Activated CD8-positive, alpha-beta memory T cell treated with anti-CD3 and anti-CD28 coated beads, Interleukin-2, amount 10 ng/mL, durations not matched to agents 7 days and 5 days (primary cell): Measurements from ENCODE around the gene PGAP2. TPM values are rescaled to one million over a fixed set of nuclear protein-coding genes. Genes with fewer than 3 reads are reported as not detected.

Experiments
- ATAC-seq: fragments of 150-1000 bp; cut with Tn5 transposase; one replicate; pipeline ENCODE4 v1.10.0; 2021; ENCODE audit warnings: moderate library complexity
- CTCF ChIA-PET: fragments of 350-600 bp; sonication (Branson Sonifier 250); formaldehyde crosslinking; loops from one replicate; lab custom pipeline; 2021; ENCODE audit warnings: antibody characterized with exemption; lab: Charles Lee
- DNase-seq: peaks from one replicate; pipeline ENCODE4 v3.0.0-alpha.2; 2020
- H3K27ac Mint-ChIP-seq: one replicate; pipeline ENCODE4 v1.8.0; 2021; ENCODE audit warnings: mild to moderate bottlenecking, mixed read lengths
- H3K27me3 Mint-ChIP-seq: one replicate; pipeline ENCODE4 v1.8.0; 2021; ENCODE audit warnings: mixed read lengths
- H3K36me3 Mint-ChIP-seq: one replicate; pipeline ENCODE4 v1.8.0; 2021; ENCODE audit warnings: mild to moderate bottlenecking, mixed read lengths
- H3K4me1 Mint-ChIP-seq: one replicate; pipeline ENCODE4 v1.8.0; 2021; ENCODE audit warnings: mixed read lengths
- H3K4me3 Mint-ChIP-seq: one replicate; pipeline ENCODE4 v1.8.0; 2021; ENCODE audit warnings: mild to moderate bottlenecking, moderate library complexity, mixed read lengths
- H3K9me3 Mint-ChIP-seq: one replicate; pipeline ENCODE4 v1.8.0; 2022; ENCODE audit warnings: low read depth, mixed read lengths
- total RNA-seq, 2 experiments: library from RNA; stranded (reverse); gene quantifications; one replicate each; pipeline ENCODE4 v1.2.3, GENCODE V29; 2021

PGAP2 gene
- total RNA-seq, 2 experiments from 2014 or later, result 22.7 to 23.5 TPM

DNA sequence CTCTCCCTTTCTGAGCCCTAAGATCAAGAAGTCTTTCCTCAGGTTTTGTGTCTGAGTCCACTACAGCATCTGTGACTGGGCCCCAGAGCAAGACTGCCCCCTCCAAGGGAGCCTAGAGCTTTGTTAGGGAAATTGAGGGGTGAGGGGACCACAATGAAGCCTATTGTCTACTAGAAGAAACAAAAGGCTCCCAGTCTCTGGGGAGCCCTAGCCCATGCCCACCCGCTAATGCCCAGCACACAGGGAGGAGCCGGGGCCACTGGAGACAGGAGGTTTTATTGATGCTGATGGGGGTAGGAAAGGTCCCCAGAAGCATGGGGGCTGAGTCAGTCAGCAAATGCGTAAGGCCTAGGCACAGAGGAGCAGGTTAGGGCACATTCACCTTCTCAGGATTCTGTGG, 18.4 kb downstream of the PGAP2 start:
- H3K9me3 Mint-ChIP-seq, result no peaks in the 10 kb centered on the region
- no peak overlapping the region for H3K4me3 Mint-ChIP-seq
- H3K36me3 Mint-ChIP-seq, result peaks cover 33% of the 10 kb centered on the region
- no peaks in the 10 kb centered on the region for H3K27me3 Mint-ChIP-seq
- CTCF ChIA-PET, result interaction anchor here (0.7 to 1.1 kb wide), 2 partner anchors 15 to 247 kb away, joined by 5 to 9 read pairs; partner anchors contain the start of gene RHOG
- ATAC-seq (no peak), DNase-seq (no peak)
- H3K27ac Mint-ChIP-seq, result no peak overlapping the region
- peaks cover 32% of the 10 kb centered on the region for H3K4me1 Mint-ChIP-seq

GRCh38 chr11:3827434-3828186, 19.2 kb downstream of the PGAP2 start:
- peaks cover 35% of the 10 kb centered on the region for H3K36me3 Mint-ChIP-seq
- H3K27ac Mint-ChIP-seq, result no peak overlapping the region
- no peaks in the 10 kb centered on the region for H3K9me3 Mint-ChIP-seq
- ATAC-seq (no peak), DNase-seq (no peak)
- H3K4me3 Mint-ChIP-seq, result no peak overlapping the region
- no peaks in the 10 kb centered on the region for H3K27me3 Mint-ChIP-seq
- H3K4me1 Mint-ChIP-seq, result peaks cover 41% of the 10 kb centered on the region
- CTCF ChIA-PET, result no interaction called here

DNA sequence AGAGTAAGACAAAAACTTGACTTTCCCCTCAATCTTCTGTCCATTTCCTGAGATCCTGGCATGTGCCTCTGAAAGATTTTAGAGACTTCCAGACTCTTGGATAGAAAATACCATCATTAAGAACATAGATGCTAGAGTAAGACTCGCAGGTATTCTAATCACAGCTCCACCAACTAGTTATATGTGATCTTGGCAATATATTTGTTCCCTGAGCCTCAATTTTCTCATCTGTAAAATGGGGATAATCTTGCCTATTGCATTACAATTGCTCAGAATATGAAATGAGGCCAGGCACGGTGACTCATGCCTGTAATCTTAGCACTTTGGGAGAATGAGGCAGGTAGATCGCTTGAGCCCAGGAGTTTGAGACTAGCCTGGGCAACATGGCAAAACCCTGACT, 21.7 kb downstream of the PGAP2 start:
- Mint-ChIP-seq H3K4me1 (peaks cover 58% of the 10 kb centered on the region), H3K4me3 (no peak overlapping the region), H3K27me3 (no peaks in the 10 kb centered on the region), H3K9me3 (no peaks in the 10 kb centered on the region), H3K36me3 (peaks cover 52% of the 10 kb centered on the region), H3K27ac (no peak overlapping the region)
- ATAC-seq (no peak), DNase-seq (no peak)
- CTCF ChIA-PET, result interaction anchor here (1.2 to 17.3 kb wide), 2 partner anchors 12 to 22 kb away, joined by 4 to 311 read pairs; partner anchors contain the start of gene STIM1

GRCh38 chr11:3830730-3831129, 22.4 kb downstream of the PGAP2 start:
- H3K4me1 Mint-ChIP-seq, result peaks cover 58% of the 10 kb centered on the region
- no peaks in the 10 kb centered on the region for H3K9me3 Mint-ChIP-seq
- CTCF ChIA-PET, result interaction anchor here (1.1 to 17.3 kb wide), 4 partner anchors 11 to 242 kb away, joined by 3 to 311 read pairs (median 7); partner anchors contain the start of gene STIM1
- DNase-seq (no peak), ATAC-seq (no peak)
- H3K27ac Mint-ChIP-seq, result peak overlapping the region; percentile 79
- H3K4me3 Mint-ChIP-seq, result no peak overlapping the region
- H3K36me3 Mint-ChIP-seq, result peaks cover 58% of the 10 kb centered on the region
- no peaks in the 10 kb centered on the region for H3K27me3 Mint-ChIP-seq

DNA sequence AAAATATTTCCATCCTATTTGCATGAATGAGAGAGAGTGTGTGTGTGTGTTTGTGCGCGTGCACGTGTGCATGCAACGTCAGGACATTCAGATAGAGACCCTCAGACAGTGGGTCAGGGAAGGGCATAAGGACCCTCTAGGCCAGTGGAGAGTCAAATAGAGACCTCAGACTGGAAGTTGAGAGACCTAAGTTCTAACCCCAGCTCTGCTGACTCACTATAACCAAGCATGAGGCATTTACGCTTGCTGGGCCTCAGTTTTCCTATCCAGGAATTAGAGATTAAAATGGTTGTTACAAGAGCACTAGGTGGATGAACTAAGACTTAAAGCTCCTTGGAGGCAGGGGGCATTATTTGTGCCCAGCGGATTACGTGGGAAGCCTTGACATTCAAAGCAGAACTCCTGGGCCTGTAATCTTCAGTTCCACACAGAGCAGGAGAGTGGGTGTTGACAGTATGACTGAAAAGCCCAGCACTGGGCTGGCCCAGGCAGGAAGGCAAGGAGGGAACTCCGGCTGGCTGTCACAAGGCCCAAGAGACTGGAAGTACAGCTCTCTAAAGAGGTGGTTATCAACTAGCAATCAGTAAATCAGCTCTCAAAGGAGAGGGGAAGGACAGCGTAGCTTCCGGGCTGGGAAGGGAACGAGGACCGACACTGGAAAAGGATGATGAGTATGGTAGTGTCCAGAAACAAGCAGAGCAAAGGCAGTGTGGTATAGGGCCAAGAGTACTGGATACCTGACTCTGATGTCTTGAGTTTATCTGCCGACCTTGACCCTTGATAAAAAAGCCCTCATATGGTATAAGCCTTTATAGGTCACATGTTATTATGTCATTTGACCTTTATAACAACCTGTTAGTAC, 23.2 kb downstream of the PGAP2 start:
- H3K4me1 Mint-ChIP-seq, result peaks cover 59% of the 10 kb centered on the region
- H3K4me3 Mint-ChIP-seq, result no peak overlapping the region
- H3K9me3 Mint-ChIP-seq, result no peaks in the 10 kb centered on the region
- DNase-seq, result no peak
- peaks cover 59% of the 10 kb centered on the region for H3K36me3 Mint-ChIP-seq
- no peaks in the 10 kb centered on the region for H3K27me3 Mint-ChIP-seq
- ATAC-seq, result no peak
- CTCF ChIA-PET, result interaction anchor here (1.1 to 17.3 kb wide), 5 partner anchors 10 to 241 kb away, joined by 3 to 311 read pairs (median 5); partner anchors contain the start of genes PGAP2, RHOG and STIM1
- H3K27ac Mint-ChIP-seq, result peak overlapping the region; percentile 79

- peak overlapping the region; percentile 66 for H3K27ac Mint-ChIP-seq
- H3K4me1 Mint-ChIP-seq, result peaks cover 69% of the 10 kb centered on the region
- H3K27me3 Mint-ChIP-seq, result no peaks in the 10 kb centered on the region
- CTCF ChIA-PET, result interaction anchor here (0.6 to 17.3 kb wide), 4 partner anchors 8 to 19 kb away, joined by 3 to 311 read pairs (median 5); partner anchors contain the start of genes RHOG and STIM1
- H3K9me3 Mint-ChIP-seq, result no peaks in the 10 kb centered on the region
- H3K36me3 Mint-ChIP-seq, result peaks cover 53% of the 10 kb centered on the region
- no peak overlapping the region for H3K4me3 Mint-ChIP-seq
- ATAC-seq, result no peak
- no peak for DNase-seq
Measured at GRCh38 chr11:3832816-3833215, 24.5 kb downstream of the PGAP2 start.

- peaks cover 53% of the 10 kb centered on the region for H3K36me3 Mint-ChIP-seq
- no peak for ATAC-seq
- H3K27ac Mint-ChIP-seq, result peak overlapping the region; percentile 78
- H3K4me1 Mint-ChIP-seq, result peaks cover 75% of the 10 kb centered on the region
- H3K9me3 Mint-ChIP-seq, result no peaks in the 10 kb centered on the region
- H3K27me3 Mint-ChIP-seq, result no peaks in the 10 kb centered on the region
- no peak overlapping the region for H3K4me3 Mint-ChIP-seq
- DNase-seq, result no peak
- CTCF ChIA-PET, result interaction anchor here (0.6 to 17.3 kb wide), 4 partner anchors 8 to 19 kb away, joined by 3 to 311 read pairs (median 5); partner anchors contain the start of genes RHOG and STIM1
Measured at GRCh38 chr11:3833449-3833848, 25.1 kb downstream of the PGAP2 start.

GRCh38 chr11:3834349-3834663, 25.9 kb downstream of the PGAP2 start:
- H3K9me3 Mint-ChIP-seq, result no peaks in the 10 kb centered on the region
- DNase-seq (no peak), ATAC-seq (no peak)
- H3K27me3 Mint-ChIP-seq, result no peaks in the 10 kb centered on the region
- H3K27ac Mint-ChIP-seq, result peak overlapping the region; percentile 78
- H3K4me3 Mint-ChIP-seq, result peak overlapping the region; percentile 58
- peaks cover 83% of the 10 kb centered on the region for H3K4me1 Mint-ChIP-seq
- CTCF ChIA-PET, result interaction anchor here (1.7 to 17.3 kb wide), 2 partner anchors 9 to 18 kb away, joined by 5 to 311 read pairs; partner anchors contain the start of gene STIM1
- peaks cover 60% of the 10 kb centered on the region for H3K36me3 Mint-ChIP-seq

DNA sequence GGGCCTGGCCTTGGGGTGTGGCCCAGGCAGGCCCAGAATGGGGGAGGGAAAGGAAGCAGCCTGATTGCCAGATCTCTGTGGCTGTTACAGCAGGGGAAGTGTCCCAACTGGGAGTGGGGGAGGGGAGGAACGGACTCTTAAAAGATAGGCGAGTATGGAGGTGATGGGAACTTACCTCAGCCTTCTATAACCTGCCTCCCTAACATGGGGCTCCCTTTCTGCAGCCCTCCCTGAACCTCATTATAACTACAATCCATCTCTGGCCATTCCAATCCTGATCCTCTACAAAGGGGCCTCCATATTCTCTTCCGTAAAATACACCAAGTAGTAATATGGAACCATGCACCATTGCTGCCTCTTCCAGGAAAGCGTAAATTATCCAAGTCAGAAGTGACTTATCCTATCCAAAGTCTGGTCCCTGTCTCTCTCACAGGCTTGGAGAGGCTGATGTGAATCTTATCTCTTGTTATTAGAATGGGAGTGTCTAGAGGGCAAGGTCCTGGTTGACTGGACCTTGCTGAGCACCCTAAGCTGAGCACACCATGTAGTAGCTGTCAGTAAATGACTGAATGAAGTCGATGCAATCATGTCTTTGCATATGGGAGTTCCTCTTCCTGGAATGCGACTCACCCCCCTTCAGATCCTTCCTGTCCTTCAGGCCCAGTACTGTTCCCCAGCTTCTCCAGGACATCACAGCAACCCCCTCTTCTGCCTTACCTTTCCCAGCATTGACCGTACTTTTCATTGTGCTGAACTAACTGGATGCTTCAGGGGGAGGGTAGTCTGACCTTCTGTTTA, 26.5 kb downstream of the PGAP2 start:
- Mint-ChIP-seq H3K4me1 (peaks cover 86% of the 10 kb centered on the region), H3K27ac (peak overlapping the region; percentile 78), H3K9me3 (no peaks in the 10 kb centered on the region), H3K36me3 (peaks cover 63% of the 10 kb centered on the region), H3K4me3 (peak overlapping the region; percentile 58), H3K27me3 (no peaks in the 10 kb centered on the region)
- ATAC-seq (no peak), DNase-seq (no peak)
- CTCF ChIA-PET, result interaction anchor here (1.0 to 17.3 kb wide), 7 partner anchors 10 to 238 kb away, joined by 4 to 311 read pairs (median 5); partner anchors contain the start of genes PGAP2 and STIM1

- Mint-ChIP-seq H3K4me3 (peak overlapping the region; percentile 58), H3K27ac (peak overlapping the region; percentile 78), H3K4me1 (peaks cover 83% of the 10 kb centered on the region), H3K9me3 (no peaks in the 10 kb centered on the region), H3K27me3 (no peaks in the 10 kb centered on the region), H3K36me3 (peaks cover 60% of the 10 kb centered on the region)
- CTCF ChIA-PET, result interaction anchor here (0.7 to 17.3 kb wide), 9 partner anchors 11 to 237 kb away, joined by 3 to 311 read pairs (median 5); partner anchors contain the start of genes PGAP2 and STIM1
- ATAC-seq, result no peak
- no peak for DNase-seq
Measured at GRCh38 chr11:3835751-3836150, 27.4 kb downstream of the PGAP2 start.

- CTCF ChIA-PET, result interaction anchor here (1.0 to 17.3 kb wide), 9 partner anchors 12 to 236 kb away, joined by 3 to 311 read pairs (median 9); partner anchors contain the start of genes PGAP2 and STIM1
- peak; percentile 79 for DNase-seq
- no peak for ATAC-seq
- H3K27ac Mint-ChIP-seq, result peak overlapping the region; percentile 89
- no peaks in the 10 kb centered on the region for H3K9me3 Mint-ChIP-seq
- peaks cover 50% of the 10 kb centered on the region for H3K36me3 Mint-ChIP-seq
- no peaks in the 10 kb centered on the region for H3K27me3 Mint-ChIP-seq
- peak overlapping the region; percentile 92 for H3K4me3 Mint-ChIP-seq
- H3K4me1 Mint-ChIP-seq, result peaks cover 76% of the 10 kb centered on the region
Measured at GRCh38 chr11:3836903-3837302, 28.5 kb downstream of the PGAP2 start.

GRCh38 chr11:3837793-3838192, 29.4 kb downstream of the PGAP2 start:
- peak overlapping the region; percentile 92 for H3K4me3 Mint-ChIP-seq
- CTCF ChIA-PET, result interaction anchor here (1.4 to 17.3 kb wide), 7 partner anchors 13 to 235 kb away, joined by 4 to 311 read pairs (median 26); partner anchors contain the start of genes PGAP2 and STIM1

More at GRCh38 chr11:3837793-3838192, 29.4 kb downstream of the PGAP2 start:
- H3K36me3 Mint-ChIP-seq, result peaks cover 50% of the 10 kb centered on the region
- H3K27ac Mint-ChIP-seq, result peak overlapping the region; percentile 89
- no peaks in the 10 kb centered on the region for H3K27me3 Mint-ChIP-seq
- no peaks in the 10 kb centered on the region for H3K9me3 Mint-ChIP-seq
- peaks cover 70% of the 10 kb centered on the region for H3K4me1 Mint-ChIP-seq
- ATAC-seq (no peak), DNase-seq (no peak)
